ENCODE data around the gene EGR4. TPM values are rescaled to one million over a fixed set of nuclear protein-coding genes. Genes with fewer than 3 reads are reported as not detected.
A peak's percentile ranks its signal among the peaks of the same experiment; 100 is the strongest.

EGR4 gene
- total and polyA plus RNA-seq, 2 donors from 2014 or later: not detected

DNA sequence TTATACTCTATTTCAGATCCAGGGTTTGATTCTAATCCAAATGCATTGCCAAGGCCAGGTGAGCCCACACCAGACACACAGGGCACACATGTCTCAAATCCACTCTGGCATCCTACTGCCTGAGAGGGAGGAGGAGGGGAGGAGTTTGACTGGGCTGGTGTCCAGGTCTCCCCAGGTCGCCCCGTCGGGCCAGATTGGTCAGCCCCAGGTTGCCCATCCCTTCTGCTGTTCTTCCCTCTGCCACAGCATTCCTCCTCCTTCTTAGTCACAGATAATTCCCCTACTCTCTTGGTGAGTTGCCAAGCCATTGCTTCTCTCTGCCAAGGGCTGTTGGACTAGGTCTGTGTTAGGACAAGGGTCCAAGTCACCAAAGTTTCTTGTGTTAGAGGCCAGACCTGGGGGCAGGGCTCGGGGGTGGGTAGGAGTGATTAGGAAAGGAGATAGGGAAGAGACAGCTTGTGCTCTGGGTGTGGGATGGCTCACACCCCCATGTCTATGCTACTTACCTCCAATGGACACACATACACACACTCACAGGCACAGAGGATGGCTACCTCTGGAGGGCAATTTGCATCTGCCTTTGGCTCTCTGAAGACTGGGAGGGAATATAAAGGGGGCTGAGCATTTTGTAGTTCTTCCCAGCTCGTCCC is 2.5 kb upstream of the EGR4 start:
- DNase-seq (no peak), FAIRE-seq (no peak)
- no peak overlapping the region for H3K27ac ChIP-seq (ENCODE audit: low read depth in 2 of 2, low read length in 2 of 2)
- no peaks in the 10 kb centered on the region for H3K36me3 ChIP-seq (ENCODE audit: control insufficient read depth in 2 of 3, insufficient read depth in 3 of 3, low read length in 3 of 3)
- no peaks in the 10 kb centered on the region for H3K9me3 ChIP-seq (ENCODE audit: control insufficient read depth in 2 of 3, insufficient read depth in 1 of 3, low read length in 3 of 3)
- intact Hi-C loops (cut with DNase I): no loop called here
- no peak for TF ChIP-seq CTCF (IDR thresholded peaks at IDR 0.05; ENCODE audit: borderline replicate concordance, extremely low read depth, insufficient read depth)
- H3K4me1 ChIP-seq (ENCODE audit: control insufficient read depth in 2 of 3, insufficient read depth in 2 of 3, low read depth in 1 of 3, low read length in 3 of 3): peaks cover 0 to 4% (median 0%) of the 10 kb centered on the region in 3 donors
- H3K4me3 ChIP-seq (ENCODE audit: low read length in 3 of 3): no peak overlapping the region
- H3K27me3 ChIP-seq (ENCODE audit: control insufficient read depth, insufficient read depth, low read length): peaks cover 32% of the 10 kb centered on the region
- no peak overlapping the region for H3K9ac ChIP-seq (ENCODE audit: low read length in 3 of 3)

GRCh38 chr2:73294239-73294638 is 891 bp upstream of the EGR4 start:
- DNase-seq (no peak), FAIRE-seq (no peak)
- Histone ChIP-seq H3K4me1 (ENCODE audit: control insufficient read depth in 2 of 3, insufficient read depth in 2 of 3, low read depth in 1 of 3, low read length in 3 of 3) (peaks cover 0 to 4% (median 0%) of the 10 kb centered on the region in 3 donors), H3K4me3 (ENCODE audit: low read length in 3 of 3) (no peak overlapping the region), H3K36me3 (ENCODE audit: control insufficient read depth in 2 of 3, insufficient read depth in 3 of 3, low read length in 3 of 3) (no peaks in the 10 kb centered on the region), H3K27me3 (ENCODE audit: control insufficient read depth, insufficient read depth, low read length) (peaks cover 38% of the 10 kb centered on the region), H3K9me3 (ENCODE audit: control insufficient read depth in 2 of 3, insufficient read depth in 1 of 3, low read length in 3 of 3) (no peaks in the 10 kb centered on the region), H3K9ac (ENCODE audit: low read length in 3 of 3) (no peak overlapping the region), H3K27ac (ENCODE audit: low read depth in 2 of 2, low read length in 2 of 2) (no peak overlapping the region)
- no peak for TF ChIP-seq CTCF (IDR thresholded peaks at IDR 0.05; ENCODE audit: borderline replicate concordance, extremely low read depth, insufficient read depth)
- intact Hi-C loops (cut with DNase I): no loop called here

- TF ChIP-seq CTCF (IDR thresholded peaks at IDR 0.05; ENCODE audit: borderline replicate concordance, extremely low read depth, insufficient read depth): no peak
- Histone ChIP-seq H3K4me3 (ENCODE audit: low read length in 3 of 3) (peak overlapping the region in 1 of 3 donors; percentile 49), H3K27ac (ENCODE audit: low read depth in 2 of 2, low read length in 2 of 2) (no peak overlapping the region), H3K36me3 (ENCODE audit: control insufficient read depth in 2 of 3, insufficient read depth in 3 of 3, low read length in 3 of 3) (no peaks in the 10 kb centered on the region), H3K27me3 (ENCODE audit: control insufficient read depth, insufficient read depth, low read length) (peaks cover 41% of the 10 kb centered on the region), H3K4me1 (ENCODE audit: control insufficient read depth in 2 of 3, insufficient read depth in 2 of 3, low read depth in 1 of 3, low read length in 3 of 3) (peaks cover 0 to 4% (median 0%) of the 10 kb centered on the region in 3 donors), H3K9me3 (ENCODE audit: control insufficient read depth in 2 of 3, insufficient read depth in 1 of 3, low read length in 3 of 3) (no peaks in the 10 kb centered on the region), H3K9ac (ENCODE audit: low read length in 3 of 3) (no peak overlapping the region)
- FAIRE-seq (no peak), DNase-seq (peak in 1 of 5 donors; percentile 71)
- intact Hi-C loops (cut with DNase I): no loop called here
Observed at GRCh38 chr2:73292906-73293533, 328 bp downstream of the EGR4 start.
